Ovary (tissue), 9 donors: ENCODE data around the gene MTUS2. TPM values are rescaled to one million over a fixed set of nuclear protein-coding genes. Genes with fewer than 3 reads are reported as not detected.

Experiments
- DNase-seq, 5 donors: peaks; one replicate each; pipeline ENCODE4 v3.0.0-alpha.2; 2019 to 2020
- H3K27ac ChIP-seq, 2 donors: fragments of 200-600 bp; one replicate each; pipeline versions ENCODE4 v1.5.1 to v1.8.0; 2019 to 2022
- H3K27me3 ChIP-seq: fragments of 200-600 bp; one replicate; pipeline ENCODE4 v1.8.0; 2022
- H3K36me3 ChIP-seq: fragments of 200-600 bp; sonication (generic); one replicate; pipeline ENCODE4 v1.5.1; 2019
- H3K4me1 ChIP-seq: one replicate; pipeline ENCODE4 v1.8.1; 2013; ENCODE audit warnings: mild to moderate bottlenecking, moderate library complexity; ENCODE audit not compliant: insufficient read depth
- H3K4me3 ChIP-seq: fragments of 200-600 bp; sonication (generic); one replicate; pipeline ENCODE4 v1.5.1; 2017
- H3K9me3 ChIP-seq, 2 donors: fragments of 200-600 bp in 1 of 2; sonication (generic) in 1 of 2; one replicate each; pipeline versions ENCODE4 v1.5.1 to v1.8.1; 2013 to 2019; ENCODE audit warnings: mild to moderate bottlenecking in 1 of 2, moderate library complexity in 1 of 2
- EP300 ChIP-seq: sonication (generic); formaldehyde crosslinking; IDR thresholded peaks from one replicate; pipeline ENCODE4 v1.6.1; 2017; ENCODE audit warnings: antibody characterized with exemption
- POLR2A ChIP-seq: fragments of 450-650 bp; IDR thresholded peaks from one replicate; pipeline ENCODE4 v1.6.1; 2017; ENCODE audit warnings: antibody characterized with exemption, mild to moderate bottlenecking, moderate library complexity
- WGBS, 3 donors: extraction: QIAGEN DNeasy Blood & Tissue Kit in 1 of 3; methylation state at CpG; one replicate each; pipeline versions ENCODE4 v1.1.5 to v1.1.7; 2013 to 2017; 5-methylcytosine and 5-hydroxymethylcytosine counted together
- intact Hi-C, 4 donors: fragments of 100-400 bp; cut with DNase I; formaldehyde crosslinking; loops; one replicate each; pipeline versions ENCODE4 v1.11.0 to v1.15.1; 2022 to 2023
- polyA plus RNA-seq, 2 donors: library from polyadenylated mRNA; stranded (reverse); fragments of 200-250 nt in 1 of 2; fragments of 350-450 nt in 1 of 2; fragmentation: Illumina TruSeq in 1 of 2; extraction: RNeasy Lipid Tissue Mini Kit (QIAGEN cat#74804) in 1 of 2; gene quantifications; one replicate each; pipeline ENCODE4 v1.2.3, GENCODE V29; 2013 to 2014
- total RNA-seq, 7 donors: library from RNA; depleted of rRNA in 2 of 7; stranded (reverse); fragments of >200 nt in 2 of 7; fragmentation: NEBNext Ultra II Directional in 3 of 7; extraction: Animal tissue kit (Norgen Biotek cat#: 25700) in 3 of 7; gene quantifications; one replicate each; pipeline versions ENCODE4 v1.1.0 to v1.2.4, GENCODE V29; 2016 to 2023
- TF ChIP-seq, protein P1 (sequence below), 3 donors: fragments of 450-650 bp in 2 of 3; fragments of 200-600 bp in 1 of 3; IDR thresholded peaks; one replicate each; pipeline versions ENCODE4 v1.5.1 to v1.8.0; 2016 to 2022; ENCODE audit warnings: antibody characterized with exemption in 3 of 3, mild to moderate bottlenecking in 1 of 3
- donor health status: DM: no; HTN: no; CAD: no; lungs with moderate emphysema.
- donor health status: DM: no; HTN: no; CAD: no.
- donor health status: Bipolar disorder and iron deficiency.
- donor health status: DM: yes; HTN: yes; CAD: no.
- donor health status: DM: no; HTN: no; CAD: no.
- donor health status: DM: yes; HTN: yes; CAD: no.

MTUS2 gene
- total and polyA plus RNA-seq, 9 donors: 1.5 to 8.7 (median 5.4) TPM

DNA sequence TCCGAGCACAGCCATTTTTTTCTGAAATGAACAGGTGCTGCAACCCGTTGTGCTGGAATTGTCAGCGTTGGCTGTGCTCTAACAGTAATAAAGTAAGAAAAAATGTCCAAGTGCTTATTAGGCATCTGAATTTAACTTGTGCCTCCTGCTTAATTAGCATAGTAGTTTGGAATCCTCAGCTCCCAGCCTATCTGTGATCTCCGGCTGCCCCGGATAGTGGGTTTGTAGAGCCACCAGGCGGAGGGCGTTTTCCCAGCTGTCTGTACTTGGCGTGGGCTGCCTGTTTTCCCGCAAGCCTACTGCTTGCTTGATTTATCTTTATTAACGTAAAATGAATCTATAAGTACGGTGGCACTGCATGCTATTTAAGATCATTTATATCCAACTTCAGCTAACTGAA, 137.9 kb downstream of the MTUS2 start:
- no peak overlapping the region for H3K4me3 ChIP-seq
- no peaks in the 10 kb centered on the region for H3K27me3 ChIP-seq
- no peaks in the 10 kb centered on the region for H3K4me1 ChIP-seq
- intact Hi-C loops: no loop called here
- no peaks in the 10 kb centered on the region for H3K9me3 ChIP-seq
- H3K27ac ChIP-seq: no peak overlapping the region
- TF ChIP-seq POLR2A: no peak
- no peak for TF ChIP-seq EP300
- TF ChIP-seq, protein P1, sequence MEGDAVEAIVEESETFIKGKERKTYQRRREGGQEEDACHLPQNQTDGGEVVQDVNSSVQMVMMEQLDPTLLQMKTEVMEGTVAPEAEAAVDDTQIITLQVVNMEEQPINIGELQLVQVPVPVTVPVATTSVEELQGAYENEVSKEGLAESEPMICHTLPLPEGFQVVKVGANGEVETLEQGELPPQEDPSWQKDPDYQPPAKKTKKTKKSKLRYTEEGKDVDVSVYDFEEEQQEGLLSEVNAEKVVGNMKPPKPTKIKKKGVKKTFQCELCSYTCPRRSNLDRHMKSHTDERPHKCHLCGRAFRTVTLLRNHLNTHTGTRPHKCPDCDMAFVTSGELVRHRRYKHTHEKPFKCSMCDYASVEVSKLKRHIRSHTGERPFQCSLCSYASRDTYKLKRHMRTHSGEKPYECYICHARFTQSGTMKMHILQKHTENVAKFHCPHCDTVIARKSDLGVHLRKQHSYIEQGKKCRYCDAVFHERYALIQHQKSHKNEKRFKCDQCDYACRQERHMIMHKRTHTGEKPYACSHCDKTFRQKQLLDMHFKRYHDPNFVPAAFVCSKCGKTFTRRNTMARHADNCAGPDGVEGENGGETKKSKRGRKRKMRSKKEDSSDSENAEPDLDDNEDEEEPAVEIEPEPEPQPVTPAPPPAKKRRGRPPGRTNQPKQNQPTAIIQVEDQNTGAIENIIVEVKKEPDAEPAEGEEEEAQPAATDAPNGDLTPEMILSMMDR (IDR thresholded peaks at IDR 0.05): no peak
- 38 to 56% (median 41%) methylated on average over 11 of the region's 11 CpGs for WGBS, 3 donors
- DNase-seq: no peak
- no peaks in the 10 kb centered on the region for H3K36me3 ChIP-seq

DNA sequence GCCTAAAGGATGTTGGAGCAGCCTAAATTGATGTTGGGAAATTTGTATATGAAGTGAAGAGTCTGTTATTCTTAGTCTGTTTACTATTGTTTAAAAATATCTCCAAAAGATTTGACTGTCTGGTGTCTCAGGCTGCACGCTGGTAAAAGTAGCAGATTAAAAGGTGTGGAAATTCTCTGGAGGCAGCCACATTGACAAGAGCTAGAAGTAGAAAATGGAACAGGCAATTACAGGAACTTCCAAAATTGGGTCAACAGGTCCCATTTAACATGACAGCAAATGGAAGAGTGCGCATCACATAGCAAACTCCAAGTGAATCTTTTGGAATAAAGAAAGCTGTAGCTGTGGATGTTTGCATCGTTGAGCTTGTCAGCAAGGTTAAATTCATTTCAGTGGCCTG, 138.3 kb downstream of the MTUS2 start:
- Histone ChIP-seq H3K36me3 (no peaks in the 10 kb centered on the region), H3K9me3 (no peaks in the 10 kb centered on the region), H3K4me1 (no peaks in the 10 kb centered on the region), H3K27me3 (no peaks in the 10 kb centered on the region), H3K4me3 (no peak overlapping the region), H3K27ac (no peak overlapping the region)
- intact Hi-C loops: no loop called here
- no peak for DNase-seq
- TF ChIP-seq, protein P1 (IDR thresholded peaks at IDR 0.05): no peak
- TF ChIP-seq POLR2A (no peak), EP300 (no peak)
- WGBS, 3 donors: 67 to 70% (median 69%) methylated on average over 3 of the region's 3 CpGs

DNA sequence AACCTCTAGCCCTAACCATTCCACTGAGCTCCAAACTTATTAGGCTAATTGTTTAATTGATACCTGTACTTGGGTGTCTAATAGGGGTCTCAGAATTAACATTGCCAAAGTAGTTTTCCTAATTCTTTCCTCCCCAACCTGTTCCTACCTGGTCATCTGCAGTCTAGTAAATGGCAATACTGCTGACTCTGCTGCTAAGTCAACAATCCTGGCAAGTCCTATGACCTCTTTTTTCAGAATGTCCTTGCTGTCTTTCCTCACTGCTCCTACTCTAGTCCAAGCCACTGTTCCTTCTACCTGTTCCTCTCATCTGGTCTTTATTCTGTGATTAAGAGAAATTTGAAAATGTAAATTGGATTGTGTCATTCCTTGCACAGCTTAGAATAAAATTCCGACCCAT, 143.9 kb downstream of the MTUS2 start:
- Histone ChIP-seq H3K27ac (no peak overlapping the region), H3K4me1 (no peaks in the 10 kb centered on the region), H3K36me3 (no peaks in the 10 kb centered on the region), H3K9me3 (no peaks in the 10 kb centered on the region), H3K4me3 (no peak overlapping the region), H3K27me3 (no peaks in the 10 kb centered on the region)
- TF ChIP-seq, protein P1 (IDR thresholded peaks at IDR 0.05): no peak
- TF ChIP-seq POLR2A: no peak
- TF ChIP-seq EP300: no peak
- 81 to 92% (median 87%) methylated on average over 1 of the region's 1 CpG for WGBS, 3 donors
- intact Hi-C loops: no loop called here
- no peak for DNase-seq

DNA sequence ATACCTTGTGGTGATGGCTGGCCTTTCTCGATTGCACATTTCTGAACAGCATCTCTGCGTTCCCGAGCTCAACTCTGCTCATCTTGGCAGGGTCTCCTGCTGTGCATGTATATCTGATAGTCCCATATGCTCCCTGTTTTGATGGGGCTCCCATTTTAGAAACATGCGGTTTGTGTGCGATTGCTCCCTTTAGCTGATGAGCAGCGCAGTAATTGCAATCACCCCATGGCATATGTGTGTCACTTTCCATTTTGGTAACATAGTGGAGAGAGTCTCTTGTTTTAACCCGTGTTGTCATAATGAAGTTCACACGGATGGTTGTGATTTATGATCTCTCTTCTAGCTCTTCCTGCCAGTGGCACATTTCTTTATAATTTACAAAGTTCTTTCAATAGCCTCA, 144.7 kb downstream of the MTUS2 start:
- no peaks in the 10 kb centered on the region for H3K27me3 ChIP-seq
- DNase-seq: no peak
- no peaks in the 10 kb centered on the region for H3K4me1 ChIP-seq
- H3K27ac ChIP-seq: no peak overlapping the region
- intact Hi-C loops: no loop called here
- H3K9me3 ChIP-seq: no peaks in the 10 kb centered on the region
- 81 to 84% (median 84%) methylated on average over 8 of the region's 8 CpGs for WGBS, 3 donors
- TF ChIP-seq EP300 (no peak), POLR2A (no peak)
- TF ChIP-seq, protein P1 (IDR thresholded peaks at IDR 0.05): no peak
- H3K36me3 ChIP-seq: no peaks in the 10 kb centered on the region
- no peak overlapping the region for H3K4me3 ChIP-seq
